Measurements from ENCODE around the gene KAT7. TPM values are rescaled to one million over a fixed set of nuclear protein-coding genes. Genes with fewer than 3 reads are reported as not detected.

KAT7 gene
- total RNA-seq, 4 donors from 2014 or later: 32.6 to 49.8 (median 45.2) TPM

DNA sequence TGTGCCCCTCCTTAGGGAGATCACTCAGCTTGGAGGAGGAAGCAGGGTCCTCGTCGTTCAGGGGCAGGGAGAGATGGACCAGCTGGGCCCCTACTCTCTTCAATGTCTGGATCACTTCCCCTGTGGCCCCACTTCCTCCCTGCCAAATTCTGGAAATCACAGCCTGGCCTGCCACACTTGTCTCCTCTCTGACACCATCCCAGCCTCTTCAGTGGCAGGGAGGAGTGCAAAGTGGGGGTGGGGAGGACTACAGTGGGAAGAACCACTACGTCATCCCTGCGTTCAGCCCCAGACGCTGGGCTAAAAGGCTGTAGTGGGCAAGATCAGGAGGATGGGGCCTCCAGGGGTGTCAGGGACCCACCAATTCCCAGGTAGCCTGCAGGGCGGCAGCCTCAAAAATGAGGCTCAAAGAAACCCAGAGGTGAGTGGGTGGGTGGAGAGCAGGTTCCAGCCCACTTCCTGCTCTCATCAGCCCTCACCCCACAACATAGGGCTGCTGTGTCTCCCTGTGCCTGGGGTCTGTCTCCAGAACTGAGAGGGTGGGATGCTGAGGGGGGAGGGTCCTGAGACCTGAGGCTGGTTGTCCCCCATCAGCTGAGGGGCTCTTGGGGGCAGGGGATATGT lies 84.4 kb downstream of the KAT7 start:
- H3K36me3 ChIP-seq: no peaks in the 10 kb centered on the region
- H3K4me3 ChIP-seq: no peak overlapping the region
- DNase-seq (no peak), ATAC-seq (no peak)
- in situ Hi-C loops (cut with MboI; ENCODE audit: low sequenced_read_pairs in 4 of 4): loop anchor here in 1 of 4 donors (10.0 kb wide), 1 partner anchor 122 kb away; the partner anchor contains the start of gene DLX3
- TF ChIP-seq, protein P1, sequence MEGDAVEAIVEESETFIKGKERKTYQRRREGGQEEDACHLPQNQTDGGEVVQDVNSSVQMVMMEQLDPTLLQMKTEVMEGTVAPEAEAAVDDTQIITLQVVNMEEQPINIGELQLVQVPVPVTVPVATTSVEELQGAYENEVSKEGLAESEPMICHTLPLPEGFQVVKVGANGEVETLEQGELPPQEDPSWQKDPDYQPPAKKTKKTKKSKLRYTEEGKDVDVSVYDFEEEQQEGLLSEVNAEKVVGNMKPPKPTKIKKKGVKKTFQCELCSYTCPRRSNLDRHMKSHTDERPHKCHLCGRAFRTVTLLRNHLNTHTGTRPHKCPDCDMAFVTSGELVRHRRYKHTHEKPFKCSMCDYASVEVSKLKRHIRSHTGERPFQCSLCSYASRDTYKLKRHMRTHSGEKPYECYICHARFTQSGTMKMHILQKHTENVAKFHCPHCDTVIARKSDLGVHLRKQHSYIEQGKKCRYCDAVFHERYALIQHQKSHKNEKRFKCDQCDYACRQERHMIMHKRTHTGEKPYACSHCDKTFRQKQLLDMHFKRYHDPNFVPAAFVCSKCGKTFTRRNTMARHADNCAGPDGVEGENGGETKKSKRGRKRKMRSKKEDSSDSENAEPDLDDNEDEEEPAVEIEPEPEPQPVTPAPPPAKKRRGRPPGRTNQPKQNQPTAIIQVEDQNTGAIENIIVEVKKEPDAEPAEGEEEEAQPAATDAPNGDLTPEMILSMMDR (IDR thresholded peaks at IDR 0.05 in 4 of 5, conservative IDR thresholded peaks at IDR 0.05 in 1 of 5): no peak
- TF ChIP-seq POLR2A (IDR thresholded peaks at IDR 0.05): no peak
- no peaks in the 10 kb centered on the region for H3K4me1 ChIP-seq
- intact Hi-C loops (cut with DNase I; ENCODE audit: low total_unique reads): no loop called here
- no peaks in the 10 kb centered on the region for H3K9me3 ChIP-seq
- H3K27me3 ChIP-seq: no peaks in the 10 kb centered on the region
- H3K27ac ChIP-seq: no peak overlapping the region

DNA sequence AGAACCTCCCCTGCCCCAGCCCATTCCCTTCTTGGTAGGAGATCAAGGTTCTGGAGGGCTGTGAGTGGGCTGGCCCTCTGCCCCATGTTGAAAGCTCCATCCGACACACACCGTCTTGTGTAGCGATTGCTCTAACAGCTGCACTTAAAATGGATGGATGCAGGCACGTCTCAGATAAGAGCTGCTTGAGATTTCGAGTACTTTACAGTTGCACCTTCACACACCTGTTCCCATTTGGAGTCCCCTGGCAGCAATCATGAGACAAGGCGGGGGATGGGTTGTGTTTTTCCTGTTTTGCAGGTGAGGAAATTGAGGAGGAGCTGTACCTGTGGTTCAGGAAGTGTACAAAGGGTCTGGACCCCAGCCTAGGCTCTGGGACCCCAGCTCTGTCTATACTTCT lies 85.0 kb downstream of the KAT7 start:
- no peak for ATAC-seq
- in situ Hi-C loops (cut with MboI; ENCODE audit: low sequenced_read_pairs in 4 of 4) (loop anchor here in 1 of 4 donors (10.0 kb wide), 1 partner anchor 121 kb away; the partner anchor contains the start of gene DLX3), intact Hi-C loops (cut with DNase I; ENCODE audit: low total_unique reads) (no loop called here)
- H3K36me3 ChIP-seq: no peaks in the 10 kb centered on the region
- H3K9me3 ChIP-seq: no peaks in the 10 kb centered on the region
- no peak for DNase-seq
- H3K27ac ChIP-seq: no peak overlapping the region
- no peaks in the 10 kb centered on the region for H3K27me3 ChIP-seq
- no peaks in the 10 kb centered on the region for H3K4me1 ChIP-seq
- no peak for TF ChIP-seq POLR2A (IDR thresholded peaks at IDR 0.05)
- TF ChIP-seq, protein P1 (IDR thresholded peaks at IDR 0.05 in 4 of 5, conservative IDR thresholded peaks at IDR 0.05 in 1 of 5): no peak
- H3K4me3 ChIP-seq: no peak overlapping the region

DNA sequence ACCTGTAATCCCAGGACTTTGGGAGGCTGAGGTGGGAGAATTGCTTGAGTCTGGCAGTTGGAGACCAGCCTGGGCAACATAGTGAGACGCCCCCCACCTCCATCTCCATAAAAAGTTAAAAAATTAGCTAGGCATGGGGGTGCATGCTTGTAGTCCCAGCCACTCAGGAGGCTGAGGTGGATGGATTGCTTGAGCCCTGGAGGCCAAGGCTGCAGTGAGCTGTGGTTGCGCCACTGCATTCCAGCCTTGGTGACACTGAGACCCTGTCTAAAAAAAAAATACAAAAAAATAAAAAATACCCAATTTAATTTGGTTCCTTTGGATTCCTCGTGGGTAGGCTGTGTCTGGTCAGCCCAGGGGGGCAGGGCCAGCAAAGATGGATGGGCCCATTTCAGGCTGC lies 85.4 kb downstream of the KAT7 start:
- no peak overlapping the region for H3K4me3 ChIP-seq
- no peak for ATAC-seq
- H3K4me1 ChIP-seq: no peaks in the 10 kb centered on the region
- in situ Hi-C loops (cut with MboI; ENCODE audit: low sequenced_read_pairs in 4 of 4): loop anchor here in 1 of 4 donors (10.0 kb wide), 1 partner anchor 121 kb away; the partner anchor contains the start of gene DLX3
- no peak for DNase-seq
- H3K27ac ChIP-seq: no peak overlapping the region
- no peaks in the 10 kb centered on the region for H3K9me3 ChIP-seq
- intact Hi-C loops (cut with DNase I; ENCODE audit: low total_unique reads): no loop called here
- H3K27me3 ChIP-seq: no peaks in the 10 kb centered on the region
- TF ChIP-seq, protein P1 (IDR thresholded peaks at IDR 0.05 in 4 of 5, conservative IDR thresholded peaks at IDR 0.05 in 1 of 5): no peak
- no peak for TF ChIP-seq POLR2A (IDR thresholded peaks at IDR 0.05)
- no peaks in the 10 kb centered on the region for H3K36me3 ChIP-seq

DNA sequence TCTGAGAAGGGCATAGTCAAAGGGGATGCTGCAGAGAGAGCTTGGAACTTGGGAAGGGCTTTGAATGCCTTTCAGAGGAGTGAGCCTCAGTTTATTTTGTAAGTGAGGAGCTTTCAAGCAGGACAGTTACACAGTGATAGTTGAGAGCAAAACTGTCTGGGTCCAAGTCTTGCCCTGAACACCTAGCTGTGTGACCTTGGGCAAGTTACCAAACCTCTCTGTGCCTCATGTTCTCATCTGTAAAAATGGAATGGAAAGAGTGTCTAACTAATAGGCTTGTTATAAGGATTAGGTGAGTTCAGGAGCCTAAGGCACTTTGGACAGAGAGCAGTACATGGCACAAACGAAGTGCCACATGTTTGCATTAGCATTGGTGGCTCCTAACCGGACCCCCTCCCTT lies 86.4 kb downstream of the KAT7 start:
- intact Hi-C loops (cut with DNase I; ENCODE audit: low total_unique reads): no loop called here

More for the DNA sequence above, 86.4 kb downstream of the KAT7 start:
- no peak for ATAC-seq
- Histone ChIP-seq H3K27me3 (no peaks in the 10 kb centered on the region), H3K9me3 (no peaks in the 10 kb centered on the region), H3K27ac (no peak overlapping the region), H3K4me1 (no peaks in the 10 kb centered on the region), H3K36me3 (no peaks in the 10 kb centered on the region), H3K4me3 (no peak overlapping the region)
- in situ Hi-C loops (cut with MboI; ENCODE audit: low sequenced_read_pairs in 4 of 4): loop anchor here in 1 of 4 donors (10.0 kb wide), 1 partner anchor 120 kb away; the partner anchor contains the start of gene DLX3
- TF ChIP-seq POLR2A (IDR thresholded peaks at IDR 0.05): no peak
- TF ChIP-seq, protein P1 (IDR thresholded peaks at IDR 0.05 in 4 of 5, conservative IDR thresholded peaks at IDR 0.05 in 1 of 5): no peak
- no peak for DNase-seq

All from gastrocnemius medialis (tissue), 4 donors.